MM.1S (cell line): Measurements from ENCODE around the gene KLC3.

Source experiments
- DNase-seq: peaks from one replicate; pipeline ENCODE4 v3.0.0-alpha.2; 2015
- H2AFZ ChIP-seq: fragments of 300-600 bp; sonication (generic); 2 replicates; pipeline ENCODE4 v1.6.0; 2016; ENCODE audit warnings: antibody characterized with exemption, low read length
- H3F3A ChIP-seq: fragments of 300-600 bp; sonication (generic); 2 replicates; pipeline ENCODE4 v1.6.1; 2016; ENCODE audit warnings: mild to moderate bottlenecking, antibody characterized with exemption, low read length, moderate library complexity, mixed read lengths; ENCODE audit not compliant: insufficient read depth
- H3K27ac ChIP-seq: fragments of 300-600 bp; sonication (generic); 2 replicates; pipeline ENCODE4 v1.5.1; 2016; ENCODE audit warnings: mild to moderate bottlenecking, low read length
- H3K27me3 ChIP-seq: fragments of 300-600 bp; sonication (generic); replicated peaks from 2 replicates; pipeline ENCODE4 v1.6.0; 2016; ENCODE audit warnings: low read length; ENCODE audit not compliant: insufficient read depth
- H3K36me3 ChIP-seq: fragments of 300-600 bp; sonication (generic); replicated peaks from 2 replicates; pipeline ENCODE4 v1.6.1; 2016; ENCODE audit warnings: mild to moderate bottlenecking, low read length, mixed read lengths; ENCODE audit not compliant: insufficient read depth
- H3K4me1 ChIP-seq: fragments of 300-600 bp; sonication (generic); 2 replicates; pipeline ENCODE4 v1.6.1; 2016; ENCODE audit warnings: low read length, mixed read lengths
- H3K4me2 ChIP-seq: fragments of 300-600 bp; sonication (generic); 2 replicates; pipeline ENCODE4 v1.6.0; 2016; ENCODE audit warnings: low read depth, low read length
- H3K4me3 ChIP-seq: fragments of 300-600 bp; sonication (generic); 2 replicates; pipeline ENCODE4 v1.5.1; 2016; ENCODE audit warnings: low read length, mixed read lengths
- H3K79me2 ChIP-seq: fragments of 300-600 bp; sonication (generic); 2 replicates; pipeline ENCODE4 v1.6.1; 2016; ENCODE audit warnings: mixed run types, low read length, mixed read lengths
- H3K9ac ChIP-seq: fragments of 300-600 bp; sonication (generic); 2 replicates; pipeline ENCODE4 v1.6.1; 2016; ENCODE audit warnings: low read length, mixed read lengths
- H3K9me2 ChIP-seq: fragments of 300-600 bp; sonication (generic); replicated peaks from 2 replicates; pipeline ENCODE4 v1.6.1; 2016; ENCODE audit warnings: mild to moderate bottlenecking, low read length, mixed read lengths; ENCODE audit not compliant: insufficient read depth
- H3K9me3 ChIP-seq: fragments of 300-600 bp; sonication (generic); replicated peaks from 2 replicates; pipeline ENCODE4 v1.6.1; 2016; ENCODE audit warnings: mild to moderate bottlenecking, low read length, mixed read lengths; ENCODE audit not compliant: insufficient read depth
- H4K20me1 ChIP-seq: fragments of 300-600 bp; sonication (generic); 2 replicates; pipeline ENCODE4 v1.6.1; 2016; ENCODE audit warnings: mild to moderate bottlenecking, low read length, moderate library complexity, mixed read lengths; ENCODE audit not compliant: insufficient read depth
- EZH2 ChIP-seq: fragments of 300-600 bp; sonication (generic); optimal IDR thresholded peaks from 2 replicates; pipeline ENCODE3; 2017; ENCODE audit warnings: low read depth, mild to moderate bottlenecking, antibody characterized with exemption, low read length, mixed read lengths
- EZH2phosphoT487 ChIP-seq: fragments of 300-600 bp; sonication (generic); IDR thresholded peaks from 2 replicates; pipeline ENCODE4 v1.6.1; 2018; ENCODE audit warnings: antibody characterized with exemption, low read length
- TF ChIP-seq, protein P1 (sequence below): fragments of 300-600 bp; sonication (generic); IDR thresholded peaks from 2 replicates; pipeline ENCODE4 v1.5.1; 2016; ENCODE audit warnings: antibody characterized with exemption, low read length, mixed read lengths

The KLC3 gene

DNA sequence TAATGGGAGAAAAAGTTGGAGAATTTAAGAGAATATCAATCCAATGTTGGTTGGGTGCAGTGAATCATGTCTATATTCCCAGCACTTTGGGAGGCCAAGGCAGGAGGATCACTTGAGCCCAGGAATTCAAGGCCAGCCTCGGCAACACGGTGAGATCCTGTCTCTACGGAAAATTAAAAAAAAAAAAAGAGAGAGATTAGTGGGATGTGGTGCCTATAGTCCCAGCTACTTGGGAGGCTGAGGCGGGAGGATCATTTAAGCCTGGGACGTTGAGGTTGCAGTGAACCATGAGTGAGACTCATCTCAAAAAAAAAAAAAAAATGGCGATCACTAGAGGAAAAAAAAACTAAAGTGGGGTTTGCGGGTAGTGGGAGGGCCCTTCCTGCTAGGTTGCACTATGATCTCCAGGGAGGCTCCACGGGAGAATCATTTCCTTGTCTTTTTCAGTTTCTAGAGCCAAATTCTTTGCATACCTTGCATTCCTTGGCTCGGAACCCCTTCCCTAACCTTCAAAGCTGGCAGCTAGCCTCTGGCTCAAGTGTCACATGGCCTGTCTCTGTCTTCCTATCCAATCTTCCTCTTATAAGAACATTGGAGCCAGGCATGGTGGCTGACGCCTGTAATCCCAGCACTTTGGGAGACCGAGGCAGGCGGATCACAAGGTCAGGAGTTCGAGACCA is 35.6 kb downstream of the KLC3 start:
- Histone ChIP-seq H3K4me3 (no peak overlapping the region), H4K20me1 (no peaks in the 10 kb centered on the region), H3K27ac (no peak overlapping the region), H3K9me3 (no peaks in the 10 kb centered on the region), H2AFZ (no peak overlapping the region), H3K4me1 (no peaks in the 10 kb centered on the region), H3K79me2 (no peaks in the 10 kb centered on the region), H3K36me3 (no peaks in the 10 kb centered on the region), H3K9me2 (no peaks in the 10 kb centered on the region), H3K4me2 (no peak overlapping the region), H3K27me3 (no peaks in the 10 kb centered on the region), H3F3A (peaks cover 6% of the 10 kb centered on the region; the same call in 1 of the 2 replicates), H3K9ac (no peak overlapping the region)
- TF ChIP-seq, protein P1, sequence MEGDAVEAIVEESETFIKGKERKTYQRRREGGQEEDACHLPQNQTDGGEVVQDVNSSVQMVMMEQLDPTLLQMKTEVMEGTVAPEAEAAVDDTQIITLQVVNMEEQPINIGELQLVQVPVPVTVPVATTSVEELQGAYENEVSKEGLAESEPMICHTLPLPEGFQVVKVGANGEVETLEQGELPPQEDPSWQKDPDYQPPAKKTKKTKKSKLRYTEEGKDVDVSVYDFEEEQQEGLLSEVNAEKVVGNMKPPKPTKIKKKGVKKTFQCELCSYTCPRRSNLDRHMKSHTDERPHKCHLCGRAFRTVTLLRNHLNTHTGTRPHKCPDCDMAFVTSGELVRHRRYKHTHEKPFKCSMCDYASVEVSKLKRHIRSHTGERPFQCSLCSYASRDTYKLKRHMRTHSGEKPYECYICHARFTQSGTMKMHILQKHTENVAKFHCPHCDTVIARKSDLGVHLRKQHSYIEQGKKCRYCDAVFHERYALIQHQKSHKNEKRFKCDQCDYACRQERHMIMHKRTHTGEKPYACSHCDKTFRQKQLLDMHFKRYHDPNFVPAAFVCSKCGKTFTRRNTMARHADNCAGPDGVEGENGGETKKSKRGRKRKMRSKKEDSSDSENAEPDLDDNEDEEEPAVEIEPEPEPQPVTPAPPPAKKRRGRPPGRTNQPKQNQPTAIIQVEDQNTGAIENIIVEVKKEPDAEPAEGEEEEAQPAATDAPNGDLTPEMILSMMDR = no peak
- TF ChIP-seq EZH2 (no peak), EZH2phosphoT487 (no peak)
- DNase-seq = no peak

DNA sequence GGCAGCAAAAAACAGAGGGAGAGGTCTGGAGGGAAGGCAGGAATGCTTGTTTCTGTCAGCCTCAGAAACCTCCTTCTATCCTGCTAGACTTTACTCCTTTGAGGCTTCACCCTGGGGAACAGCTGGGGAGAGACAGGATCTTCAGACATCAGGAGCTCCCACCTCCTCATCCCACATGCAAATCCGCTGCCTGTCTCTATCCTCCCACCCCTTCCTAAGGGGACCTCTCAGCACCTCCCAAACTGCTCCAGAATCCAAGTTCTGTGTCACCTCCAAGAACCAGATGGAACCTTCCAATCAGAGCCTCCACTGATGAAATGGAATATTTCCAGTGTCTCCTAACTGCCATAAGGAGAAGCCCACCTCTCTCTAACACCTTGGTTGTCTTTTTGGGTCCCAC is 39.6 kb downstream of the KLC3 start:
- no peaks in the 10 kb centered on the region for H3K9me3 ChIP-seq
- H3K79me2 ChIP-seq = no peaks in the 10 kb centered on the region
- no peaks in the 10 kb centered on the region for H3K36me3 ChIP-seq
- H4K20me1 ChIP-seq = no peaks in the 10 kb centered on the region
- no peaks in the 10 kb centered on the region for H3K9me2 ChIP-seq
- H2AFZ ChIP-seq = no peak overlapping the region
- H3K27ac ChIP-seq = no peak overlapping the region
- no peak overlapping the region for H3K9ac ChIP-seq
- no peaks in the 10 kb centered on the region for H3F3A ChIP-seq
- no peaks in the 10 kb centered on the region; the same call in 1 of the 2 replicates for H3K27me3 ChIP-seq
- H3K4me2 ChIP-seq = no peak overlapping the region
- H3K4me1 ChIP-seq = no peaks in the 10 kb centered on the region
- no peak for DNase-seq
- TF ChIP-seq EZH2 = no peak
- TF ChIP-seq, protein P1 = no peak
- no peak for TF ChIP-seq EZH2phosphoT487
- no peak overlapping the region for H3K4me3 ChIP-seq

DNA sequence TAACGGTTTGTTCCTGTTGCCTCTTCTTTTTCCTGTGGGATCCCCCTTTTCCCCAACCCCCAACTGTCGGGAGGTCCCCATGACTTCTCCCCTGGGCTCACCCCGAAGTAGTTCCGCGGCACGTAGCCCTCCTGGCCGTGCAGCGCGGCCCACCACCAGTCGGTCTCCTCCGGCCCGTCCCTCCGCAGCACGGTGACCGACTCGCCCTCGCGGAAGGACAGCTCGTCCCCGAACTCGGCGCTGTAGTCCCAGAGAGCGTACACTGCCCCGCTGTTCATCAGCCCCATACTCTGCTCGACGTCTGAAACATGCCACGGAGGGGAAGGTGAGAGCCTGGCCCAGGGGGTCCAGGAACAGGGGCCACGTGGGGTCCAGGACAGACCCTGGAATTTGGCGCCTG is 41.9 kb downstream of the KLC3 start:
- Histone ChIP-seq H4K20me1 (no peaks in the 10 kb centered on the region), H3K27ac (no peak overlapping the region), H3K36me3 (no peaks in the 10 kb centered on the region), H2AFZ (no peak overlapping the region), H3K4me3 (no peak overlapping the region), H3K9me2 (no peaks in the 10 kb centered on the region), H3F3A (no peaks in the 10 kb centered on the region), H3K79me2 (no peaks in the 10 kb centered on the region), H3K4me1 (no peaks in the 10 kb centered on the region), H3K9ac (no peak overlapping the region), H3K4me2 (no peak overlapping the region), H3K9me3 (no peaks in the 10 kb centered on the region), H3K27me3 (peaks cover 7% of the 10 kb centered on the region; the same call in 1 of the 2 replicates)
- TF ChIP-seq, protein P1 = no peak
- TF ChIP-seq EZH2phosphoT487 (no peak), EZH2 (no peak)
- no peak for DNase-seq
